ENCODE results near the gene BCL2A1. TPM values are rescaled to one million over a fixed set of nuclear protein-coding genes. Genes with fewer than 3 reads are reported as not detected.
"Not testable (repeated sequence)": the region's sequence is repeated elsewhere in the genome, so short reads cannot be mapped to it uniquely, and the experiment has no call there.

The BCL2A1 gene
- total RNA-seq, 1 donor from 2014 or later = not detected

DNA sequence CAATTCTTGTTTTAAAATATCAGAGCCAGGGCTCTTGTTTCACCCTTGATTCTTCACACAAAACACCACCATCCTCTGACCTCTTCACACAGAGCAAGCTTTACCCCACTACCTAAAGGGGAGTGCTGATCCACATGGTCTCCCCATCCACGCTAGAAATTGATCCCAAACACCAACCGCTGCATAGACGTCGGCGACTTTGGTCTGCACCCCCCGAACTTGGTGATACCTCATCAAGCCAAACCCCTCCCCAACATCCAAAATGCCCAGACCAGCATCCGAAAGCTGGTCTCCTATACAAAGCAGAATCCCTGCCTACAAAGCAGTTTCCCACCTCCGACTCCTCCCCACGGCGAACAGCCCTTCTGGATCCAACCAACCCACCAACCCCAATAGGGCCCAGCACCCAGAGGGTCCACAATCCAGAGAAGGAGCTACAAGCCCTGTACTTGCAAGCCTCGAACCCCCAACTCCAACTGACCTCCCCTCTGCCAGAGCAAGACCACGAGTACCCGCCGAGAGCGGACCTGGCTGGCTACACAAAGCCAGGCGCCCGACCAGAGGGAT is 48.4 kb downstream of the BCL2A1 start:
- peak overlapping the region; percentile 80 for H3K4me3 ChIP-seq (ENCODE audit: low read depth, low read length)
- TF ChIP-seq CTCF (IDR thresholded peaks at IDR 0.05; ENCODE audit: insufficient read depth, low read length, poor library complexity, severe bottlenecking) = no peak
- peaks cover 5% of the 10 kb centered on the region for H3K36me3 ChIP-seq (ENCODE audit: control insufficient read depth, insufficient read depth, low read length)
- no peaks in the 10 kb centered on the region for H3K27me3 ChIP-seq (ENCODE audit: control insufficient read depth, insufficient read depth, low read length)
- no peak for DNase-seq (ENCODE audit: low read depth)

GRCh38 chr15:79919749-79920511 is 51.1 kb downstream of the BCL2A1 start:
- H3K4me3 ChIP-seq (ENCODE audit: low read depth, low read length) = no peak overlapping the region
- no peaks in the 10 kb centered on the region for H3K27me3 ChIP-seq (ENCODE audit: control insufficient read depth, insufficient read depth, low read length)
- peaks cover 6% of the 10 kb centered on the region for H3K36me3 ChIP-seq (ENCODE audit: control insufficient read depth, insufficient read depth, low read length)
- no peak for DNase-seq (ENCODE audit: low read depth)
- no peak for TF ChIP-seq CTCF (IDR thresholded peaks at IDR 0.05; ENCODE audit: insufficient read depth, low read length, poor library complexity, severe bottlenecking)

DNA sequence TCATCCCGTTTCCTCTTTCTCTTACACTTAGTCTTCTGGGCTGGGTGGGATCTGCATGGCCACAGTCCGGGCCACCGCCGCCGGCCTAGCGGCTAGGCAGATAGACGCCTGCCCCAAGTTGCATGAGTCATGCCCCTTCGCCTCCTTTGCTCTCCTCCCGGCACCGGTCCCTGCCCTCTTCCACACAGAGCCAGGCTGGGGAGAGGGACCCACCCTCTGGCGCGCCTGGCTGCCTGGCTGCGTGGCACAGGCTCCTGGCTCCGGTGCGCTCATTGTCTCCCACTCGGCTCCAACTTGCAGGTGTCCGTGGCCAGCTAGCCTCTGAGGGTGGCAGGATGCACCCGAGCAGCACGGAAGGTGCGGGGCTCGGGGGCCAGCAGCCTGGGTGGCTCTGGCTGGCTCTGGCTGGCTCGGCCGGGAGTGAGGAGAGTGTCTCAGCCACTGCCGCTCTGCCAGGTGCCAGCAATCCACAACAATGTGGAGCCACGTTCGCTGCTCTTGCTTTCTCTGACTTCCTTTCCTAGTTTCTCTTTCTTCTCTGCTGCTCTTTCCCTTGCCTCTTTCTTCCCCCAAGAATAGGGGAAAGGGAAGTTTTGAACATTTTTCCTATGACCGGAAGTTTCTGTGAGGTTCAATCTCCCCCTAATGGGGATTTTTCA is 51.8 kb downstream of the BCL2A1 start:
- H3K4me3 ChIP-seq (ENCODE audit: low read depth, low read length) = no peak overlapping the region
- DNase-seq (ENCODE audit: low read depth) = no peak

DNA sequence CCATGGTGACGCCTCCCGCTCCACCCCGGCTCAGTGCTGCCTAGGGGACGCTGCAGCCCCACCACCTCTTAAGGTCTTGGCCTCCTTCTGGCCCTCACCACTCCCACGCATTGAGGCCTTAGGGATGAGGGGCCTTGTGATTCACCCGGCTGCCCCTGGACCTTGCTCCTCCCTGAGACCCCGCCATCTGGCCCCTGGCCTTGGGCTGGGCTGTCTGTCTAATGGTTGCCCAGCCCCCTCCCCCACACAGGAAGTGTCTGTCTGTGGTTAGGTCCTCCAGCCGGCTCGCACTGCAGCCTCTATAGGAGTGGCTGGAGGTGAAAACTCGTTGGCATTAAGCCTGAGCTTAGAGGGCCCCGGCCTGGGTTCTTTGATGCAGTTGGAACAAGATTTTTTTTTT is 52.7 kb downstream of the BCL2A1 start:
- no peak for TF ChIP-seq CTCF (IDR thresholded peaks at IDR 0.05; ENCODE audit: insufficient read depth, low read length, poor library complexity, severe bottlenecking)
- no peak overlapping the region for H3K4me3 ChIP-seq (ENCODE audit: low read depth, low read length)
- peaks cover 6% of the 10 kb centered on the region for H3K36me3 ChIP-seq (ENCODE audit: control insufficient read depth, insufficient read depth, low read length)
- H3K27me3 ChIP-seq (ENCODE audit: control insufficient read depth, insufficient read depth, low read length) = no peaks in the 10 kb centered on the region
- DNase-seq (ENCODE audit: low read depth) = no peak

More for the DNA sequence above, 51.8 kb downstream of the BCL2A1 start:
- peaks cover 6% of the 10 kb centered on the region for H3K36me3 ChIP-seq (ENCODE audit: control insufficient read depth, insufficient read depth, low read length)
- H3K27me3 ChIP-seq (ENCODE audit: control insufficient read depth, insufficient read depth, low read length) = no peaks in the 10 kb centered on the region
- no peak for TF ChIP-seq CTCF (IDR thresholded peaks at IDR 0.05; ENCODE audit: insufficient read depth, low read length, poor library complexity, severe bottlenecking)

GRCh38 chr15:79916502-79917132 is 54.4 kb downstream of the BCL2A1 start:
- no peak for TF ChIP-seq CTCF (IDR thresholded peaks at IDR 0.05; ENCODE audit: insufficient read depth, low read length, poor library complexity, severe bottlenecking)
- no peak for DNase-seq (ENCODE audit: low read depth)
- peaks cover 5% of the 10 kb centered on the region for H3K36me3 ChIP-seq (ENCODE audit: control insufficient read depth, insufficient read depth, low read length)
- H3K27me3 ChIP-seq (ENCODE audit: control insufficient read depth, insufficient read depth, low read length) = no peaks in the 10 kb centered on the region
- H3K4me3 ChIP-seq (ENCODE audit: low read depth, low read length) = no peak overlapping the region

GRCh38 chr15:79915776-79916501 is 55.1 kb downstream of the BCL2A1 start:
- H3K36me3 ChIP-seq (ENCODE audit: control insufficient read depth, insufficient read depth, low read length) = not testable (repeated sequence)

More at GRCh38 chr15:79915776-79916501, 55.1 kb downstream of the BCL2A1 start:
- not testable (repeated sequence) for H3K27me3 ChIP-seq (ENCODE audit: control insufficient read depth, insufficient read depth, low read length); H3K4me3 ChIP-seq (ENCODE audit: low read depth, low read length); DNase-seq (ENCODE audit: low read depth)
